HG03196 (cell line): Measurements from ENCODE around the gene CEP41.

Source experiments
- ATAC-seq: cut with Tn5 transposase; IDR thresholded peaks from one replicate; pipeline ENCODE4 v1.9.1; 2021; ENCODE audit not compliant: unreplicated experiment

Gene CEP41, protein sequence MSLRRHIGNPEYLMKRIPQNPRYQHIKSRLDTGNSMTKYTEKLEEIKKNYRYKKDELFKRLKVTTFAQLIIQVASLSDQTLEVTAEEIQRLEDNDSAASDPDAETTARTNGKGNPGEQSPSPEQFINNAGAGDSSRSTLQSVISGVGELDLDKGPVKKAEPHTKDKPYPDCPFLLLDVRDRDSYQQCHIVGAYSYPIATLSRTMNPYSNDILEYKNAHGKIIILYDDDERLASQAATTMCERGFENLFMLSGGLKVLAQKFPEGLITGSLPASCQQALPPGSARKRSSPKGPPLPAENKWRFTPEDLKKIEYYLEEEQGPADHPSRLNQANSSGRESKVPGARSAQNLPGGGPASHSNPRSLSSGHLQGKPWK

DNA sequence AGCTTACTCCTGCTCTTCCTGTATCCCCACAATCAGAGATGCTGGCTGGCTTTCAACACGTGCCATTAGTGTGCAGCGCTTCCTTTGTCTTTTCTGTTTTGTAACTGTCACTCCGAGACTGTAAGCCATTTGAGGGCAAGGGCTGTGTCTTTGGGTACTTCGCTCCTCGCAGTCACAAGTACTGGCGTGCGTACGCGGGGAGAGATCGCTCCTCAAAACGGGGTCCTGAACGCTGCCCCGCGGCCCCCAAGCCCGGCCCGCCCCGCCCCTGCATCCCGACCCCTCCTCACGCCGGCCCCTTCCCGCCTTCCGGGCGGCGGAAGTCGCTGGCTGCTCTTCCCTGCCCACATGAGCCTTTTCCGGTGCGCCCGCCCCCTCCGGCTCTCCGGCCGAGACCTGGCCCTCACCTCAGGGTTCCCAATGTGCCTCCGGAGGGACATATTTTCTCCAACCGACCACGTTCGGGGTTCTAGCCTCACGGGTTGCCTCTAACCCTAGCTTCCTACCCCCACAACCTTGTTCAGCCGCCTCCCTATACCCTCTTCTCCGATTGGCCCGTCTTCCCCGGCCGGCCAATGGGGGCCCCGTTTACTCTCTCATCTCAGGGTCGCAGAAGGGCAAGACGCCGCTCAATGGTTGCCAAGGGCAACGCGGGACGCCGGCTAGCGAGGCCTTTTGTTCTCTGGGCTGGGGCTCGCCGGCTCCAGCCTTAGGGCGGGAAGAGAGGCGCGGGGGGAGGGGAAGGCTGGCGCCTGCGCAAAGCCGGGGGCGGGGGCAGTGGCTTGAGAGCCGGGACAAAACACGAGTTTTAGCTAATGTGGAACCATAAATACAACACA lies at the start of gene CEP41:
CEP41 (minus strand) TSS at position 490 of the 839 bp plus-strand sequence; CDS start at position 440, 50 bp downstream.
- peak; percentile 98 for ATAC-seq

DNA sequence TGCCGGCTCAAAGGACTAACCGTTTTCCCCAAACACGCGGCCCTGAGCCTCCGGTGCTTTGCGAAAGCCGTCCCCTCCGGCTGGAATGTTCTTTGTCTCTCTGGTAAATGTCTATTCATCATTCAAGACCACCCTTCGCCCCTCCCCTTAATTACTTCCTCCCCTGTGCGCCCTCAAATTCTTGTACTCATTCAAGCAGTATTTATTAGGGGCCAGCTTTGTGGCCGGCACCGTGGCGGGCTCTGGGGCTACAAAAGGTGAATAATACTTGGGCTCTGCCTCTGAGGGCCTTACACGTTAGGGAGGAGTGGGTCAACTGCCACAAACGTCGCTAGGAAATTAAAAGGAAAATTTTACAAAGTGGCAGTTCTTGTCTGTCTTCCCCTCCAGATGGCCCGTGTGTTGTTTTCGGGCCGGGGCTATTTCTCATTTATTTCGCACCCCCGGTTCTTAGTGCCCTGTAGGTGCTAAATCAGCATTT lies 49.5 kb upstream of the CEP41 start:
- ATAC-seq: no peak

DNA sequence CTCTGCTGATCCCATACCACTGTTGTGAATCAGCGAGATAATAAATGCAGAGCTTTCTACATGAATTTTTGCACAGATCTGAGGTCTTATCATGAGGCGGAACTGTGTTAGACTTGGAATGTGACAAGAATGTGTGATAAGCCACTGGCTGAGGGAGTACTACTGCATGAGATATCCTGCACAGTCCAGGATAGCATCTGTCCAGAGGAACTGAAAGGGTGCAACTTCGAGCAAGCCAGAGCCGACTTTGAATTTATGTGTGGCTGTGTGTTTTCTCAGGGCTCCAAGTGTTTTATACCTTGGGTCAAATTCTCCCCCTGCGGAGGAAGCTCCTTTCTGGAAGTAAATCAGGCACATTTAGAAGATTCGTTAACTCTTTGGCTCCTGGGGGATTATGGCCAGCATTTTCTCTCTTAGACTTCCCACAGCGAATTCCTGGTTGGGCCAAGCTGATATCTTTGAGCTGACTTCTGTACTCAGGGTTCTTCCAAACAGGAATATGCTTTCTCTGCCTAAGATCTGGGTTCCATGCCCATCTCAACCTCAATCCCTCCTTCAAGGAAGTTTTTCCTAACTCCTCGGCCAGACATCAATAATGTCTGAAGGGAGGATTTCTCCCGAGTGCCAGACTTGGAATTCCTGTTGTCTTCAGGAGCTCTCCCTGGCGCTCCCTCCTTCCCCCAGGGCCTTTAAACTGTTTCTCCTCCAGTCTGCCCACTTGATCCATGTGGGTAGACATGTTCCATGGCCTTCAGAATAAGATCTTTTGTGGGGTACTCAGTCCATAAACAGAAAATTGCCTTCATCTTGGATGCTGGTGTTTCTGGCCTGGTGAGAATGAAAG lies 48.5 kb upstream of the CEP41 start:
- no peak for ATAC-seq

DNA sequence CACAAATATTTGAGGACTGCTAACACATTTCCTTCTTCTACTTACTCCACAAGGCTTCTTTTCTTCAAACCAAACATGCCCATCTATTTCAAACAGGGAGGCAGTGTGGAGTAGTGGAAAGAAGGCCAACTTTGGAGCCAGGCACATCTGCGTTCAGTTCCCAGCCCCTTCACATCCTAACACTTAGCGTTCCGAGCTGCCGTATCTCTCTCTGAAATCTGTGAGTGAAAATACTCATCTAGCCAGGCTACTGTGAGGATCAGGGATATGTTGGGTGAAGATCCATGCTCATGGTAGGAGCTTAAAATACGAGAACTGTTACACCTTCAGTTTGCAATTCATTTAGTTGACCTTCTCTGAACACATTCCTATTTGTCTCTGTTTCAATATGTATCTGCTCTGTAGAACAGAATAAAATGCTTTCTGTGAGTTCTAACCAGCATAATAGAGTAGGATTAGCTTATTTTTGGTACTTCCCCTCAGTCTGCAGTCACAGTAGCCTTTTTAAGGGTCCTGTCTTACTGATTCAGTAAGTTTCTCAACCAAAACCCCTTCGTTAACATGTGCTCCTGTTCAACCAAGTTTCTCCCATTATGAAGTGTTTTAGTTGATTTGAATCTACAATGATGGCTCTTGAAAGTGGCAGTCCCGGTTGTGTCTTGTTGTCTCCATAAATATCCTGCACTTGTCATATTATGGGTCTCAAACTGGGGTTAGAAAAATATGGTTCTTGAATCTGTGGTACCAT lies 47.8 kb upstream of the CEP41 start:
- ATAC-seq: no peak

DNA sequence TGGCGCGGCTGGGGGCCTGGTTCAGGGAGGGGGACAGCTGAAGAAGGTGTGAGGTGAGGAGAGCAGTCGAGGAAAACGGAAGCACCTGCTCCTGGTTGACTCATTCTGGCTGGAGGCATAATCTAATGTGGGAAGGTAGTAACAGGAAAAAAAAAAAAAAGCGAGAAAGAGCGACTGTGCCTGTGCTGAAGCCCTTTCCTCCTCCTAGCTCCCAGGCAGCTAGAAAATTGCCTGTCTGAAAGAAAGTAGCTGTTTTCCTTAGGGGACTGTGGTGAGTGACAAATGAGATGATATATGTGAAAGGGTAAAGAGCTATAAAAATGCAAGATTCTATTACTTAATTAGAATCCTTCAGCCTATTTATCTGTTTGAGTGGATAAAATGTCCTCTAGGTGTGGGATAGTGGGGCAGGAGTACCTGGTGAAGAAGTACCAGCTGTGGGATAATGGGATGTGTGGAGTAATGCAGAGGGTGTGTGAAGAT lies 46.2 kb upstream of the CEP41 start:
- no peak for ATAC-seq

DNA sequence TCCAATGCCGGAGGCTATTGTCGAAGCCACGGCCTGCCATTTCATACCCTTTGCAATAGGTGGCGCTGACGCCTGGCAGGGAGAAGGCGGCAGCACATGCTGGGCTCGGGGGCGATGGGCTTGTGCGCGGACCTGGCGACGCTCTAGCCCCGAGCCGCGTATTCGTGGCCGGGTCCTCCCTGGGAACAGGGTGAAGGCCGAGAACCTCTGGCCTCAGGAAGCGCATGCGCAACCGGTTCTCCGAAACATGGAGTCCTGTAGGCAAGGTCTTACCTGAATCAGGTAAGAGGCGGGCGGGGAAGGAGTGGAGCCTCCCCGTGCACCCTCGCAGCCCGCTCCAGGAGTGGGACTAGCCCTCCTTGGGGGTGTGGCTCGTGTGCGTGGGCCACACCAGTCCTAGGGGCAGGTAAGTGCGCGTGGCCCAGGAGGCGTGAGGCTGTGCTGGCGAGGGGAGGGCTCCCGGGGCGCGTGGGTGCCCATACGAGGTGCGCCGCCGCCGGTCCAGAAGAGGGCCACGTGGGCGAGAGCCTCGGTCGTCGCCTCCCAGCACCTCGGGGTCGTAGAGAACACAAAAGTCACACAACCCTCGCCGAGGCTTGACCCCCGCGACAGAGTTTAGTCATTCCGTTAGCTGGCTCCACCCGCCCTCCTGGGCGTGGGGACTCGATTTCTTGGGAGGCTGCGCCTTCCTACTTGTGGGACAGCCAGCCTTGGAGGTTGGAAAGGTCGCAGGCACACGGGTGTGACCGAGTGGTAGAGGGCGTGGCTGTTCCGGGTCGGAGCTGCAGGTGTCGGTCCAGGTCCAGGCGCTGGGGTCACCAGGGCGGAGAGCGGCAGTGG lies 45.5 kb upstream of the CEP41 start:
- no peak for ATAC-seq

DNA sequence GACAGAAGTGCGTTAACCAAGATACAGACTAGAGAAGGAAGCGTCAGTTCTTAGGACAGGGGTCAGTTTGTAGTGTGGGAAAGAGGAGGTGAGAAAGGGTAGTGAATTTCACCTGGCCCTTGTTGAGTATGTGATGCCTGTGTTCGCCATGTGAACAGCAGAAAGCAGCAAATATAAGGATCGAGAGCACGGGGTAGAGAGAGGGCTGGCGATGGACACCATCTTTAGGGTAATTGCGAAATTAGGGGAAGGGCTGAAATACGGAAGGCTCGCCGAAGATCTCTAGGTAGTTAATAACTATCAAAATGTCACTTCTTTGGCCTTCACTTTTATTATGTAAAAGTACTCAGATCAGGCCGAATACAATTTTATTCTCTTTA lies 44.9 kb upstream of the CEP41 start:
- no peak for ATAC-seq

DNA sequence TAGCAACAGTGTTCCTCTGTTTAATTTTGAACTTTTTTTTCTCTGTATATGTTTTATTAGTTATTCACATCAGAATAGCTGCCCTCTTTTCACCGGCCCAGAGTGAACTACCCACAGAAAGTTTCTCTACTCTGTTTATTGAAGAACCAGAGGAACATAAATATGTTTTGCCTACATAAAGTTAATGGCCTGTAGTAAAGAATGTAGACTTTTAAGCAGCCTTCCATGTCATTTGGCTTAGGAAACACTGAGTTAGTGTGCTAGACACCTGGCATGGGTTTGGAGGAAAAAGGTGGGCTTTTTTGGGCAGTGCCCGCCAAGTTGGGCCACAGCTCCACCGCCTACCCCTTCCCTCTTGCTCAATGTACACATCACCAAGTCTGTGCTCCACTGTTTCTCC lies 42.2 kb upstream of the CEP41 start:
- no peak for ATAC-seq

DNA sequence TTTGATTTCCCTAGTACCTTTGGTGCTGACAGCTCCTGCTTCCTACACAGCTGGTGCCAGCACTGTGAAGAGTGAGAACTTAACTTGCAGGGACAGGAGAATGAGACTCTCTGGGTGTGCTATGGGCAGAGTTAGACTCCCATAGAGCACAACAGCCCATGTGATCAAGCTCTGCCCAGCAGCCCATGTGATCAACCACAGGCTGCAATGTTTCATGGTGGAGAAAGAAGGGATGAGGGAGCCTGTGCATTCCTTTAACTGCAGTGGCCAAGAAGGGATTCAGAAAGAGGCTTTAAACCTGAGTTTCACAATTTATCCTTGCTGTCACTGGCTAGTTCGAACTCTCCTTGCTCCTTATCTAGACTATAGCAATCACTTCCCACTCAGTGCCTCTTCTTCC lies 41.1 kb upstream of the CEP41 start:
- no peak for ATAC-seq

DNA sequence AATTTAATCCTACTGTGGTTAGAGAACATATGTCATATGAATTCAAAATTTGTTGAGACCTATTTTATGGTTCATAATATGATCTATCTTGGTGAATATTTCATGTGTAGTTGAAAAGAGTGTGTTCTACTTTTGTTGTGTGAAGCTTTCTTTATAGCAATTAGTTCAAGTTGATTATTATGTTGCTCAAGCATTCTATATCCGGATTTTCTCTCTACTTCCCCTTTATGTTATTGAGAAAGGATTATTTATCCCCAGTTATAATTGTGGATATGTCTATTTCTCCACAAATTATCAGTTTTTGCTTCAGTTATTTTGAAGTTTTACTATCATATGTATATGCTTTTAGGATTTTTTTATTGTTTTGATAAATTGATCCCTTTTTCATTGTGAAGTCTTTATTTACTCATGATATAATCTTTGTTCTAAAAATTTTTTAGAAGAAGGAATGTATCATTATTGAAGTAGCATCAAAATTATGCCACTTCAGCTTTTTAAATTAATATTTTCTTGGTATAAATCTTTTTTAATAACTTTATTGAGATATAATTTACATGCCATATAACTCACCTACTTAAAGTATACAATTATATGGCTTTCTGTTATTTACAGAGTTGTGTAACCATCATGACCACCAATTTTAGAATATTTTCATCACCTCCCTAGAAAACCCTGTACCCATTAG lies 39.0 kb upstream of the CEP41 start:
- no peak for ATAC-seq

DNA sequence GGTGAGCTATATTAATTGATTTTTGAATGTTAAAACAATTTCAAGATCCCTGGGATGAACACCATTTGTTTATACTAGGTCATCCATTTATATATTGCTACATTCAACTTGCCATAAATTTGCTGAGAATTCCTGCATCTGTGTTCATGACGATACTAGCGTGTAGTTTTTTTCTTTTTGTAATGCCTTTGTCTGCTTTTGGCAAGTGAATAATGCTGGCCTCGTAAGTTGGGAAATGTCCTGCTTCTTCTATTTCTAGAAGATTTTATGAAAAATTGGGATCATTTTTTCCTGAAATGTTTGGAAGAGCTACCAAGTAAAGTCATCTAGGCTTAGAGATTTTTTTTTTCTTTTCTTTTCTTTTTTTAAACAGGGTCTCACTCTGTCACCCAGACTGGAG lies 38.2 kb upstream of the CEP41 start:
- no peak for ATAC-seq

DNA sequence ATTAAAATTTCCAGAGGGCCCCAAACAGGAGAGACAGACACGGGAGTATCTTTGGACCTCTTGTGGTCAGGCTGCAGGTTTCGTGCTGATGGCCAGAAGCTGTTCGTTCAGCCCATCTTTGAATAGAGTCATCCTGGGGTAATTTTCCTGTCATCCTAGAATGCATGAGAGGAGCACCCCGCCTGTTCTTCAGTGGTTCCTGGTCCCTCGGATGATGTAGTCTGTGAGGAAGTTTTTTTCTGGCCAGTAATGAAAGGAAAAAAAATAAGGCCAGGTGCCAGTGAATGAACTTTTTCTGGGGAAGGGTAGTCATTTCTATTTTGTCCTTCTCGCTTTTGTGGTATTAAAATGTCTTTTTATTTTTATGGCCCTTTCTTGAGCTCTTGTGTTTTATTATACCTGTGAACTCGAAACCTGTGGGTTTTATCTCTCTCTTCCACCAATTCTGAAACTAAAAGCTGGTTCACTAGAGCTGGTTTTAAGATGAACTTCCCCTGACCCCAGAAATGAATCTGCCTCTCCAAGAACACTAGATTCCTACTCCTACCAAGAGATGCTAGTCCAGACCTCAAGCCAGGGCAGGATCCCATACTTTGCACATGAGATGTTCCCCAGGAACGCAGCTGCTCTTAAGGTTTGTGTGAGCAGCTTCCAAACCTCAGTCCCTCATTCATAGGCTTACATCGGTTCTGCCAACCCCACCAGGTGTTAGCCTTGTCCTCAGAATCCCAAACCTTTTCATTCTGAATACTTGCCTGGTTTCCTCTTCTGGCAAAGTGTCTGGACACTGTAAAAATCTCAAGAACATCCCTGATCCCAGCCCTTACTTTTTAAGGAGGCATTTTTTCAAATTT lies 35.7 kb upstream of the CEP41 start:
- peak; percentile 89 for ATAC-seq

DNA sequence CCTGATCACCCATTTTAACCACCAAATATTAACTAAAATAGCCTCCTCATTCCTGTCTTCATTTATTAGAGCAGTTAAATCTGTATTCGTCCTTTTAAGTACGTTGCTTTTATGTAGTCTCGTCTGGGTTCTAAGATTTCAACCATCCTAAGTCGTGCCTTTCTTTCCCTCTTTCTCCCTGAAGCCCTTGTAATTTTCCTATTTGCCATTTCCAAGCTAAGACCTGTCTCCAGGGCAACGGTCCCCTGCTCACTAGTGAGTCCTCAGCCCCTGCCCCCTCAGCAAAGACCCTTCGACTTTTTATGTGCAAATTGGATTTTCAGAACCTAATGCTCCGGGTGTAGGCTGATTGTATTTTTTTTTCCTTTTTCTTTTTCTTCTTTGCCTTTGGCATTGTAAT lies 35.0 kb upstream of the CEP41 start:
- ATAC-seq: no peak

DNA sequence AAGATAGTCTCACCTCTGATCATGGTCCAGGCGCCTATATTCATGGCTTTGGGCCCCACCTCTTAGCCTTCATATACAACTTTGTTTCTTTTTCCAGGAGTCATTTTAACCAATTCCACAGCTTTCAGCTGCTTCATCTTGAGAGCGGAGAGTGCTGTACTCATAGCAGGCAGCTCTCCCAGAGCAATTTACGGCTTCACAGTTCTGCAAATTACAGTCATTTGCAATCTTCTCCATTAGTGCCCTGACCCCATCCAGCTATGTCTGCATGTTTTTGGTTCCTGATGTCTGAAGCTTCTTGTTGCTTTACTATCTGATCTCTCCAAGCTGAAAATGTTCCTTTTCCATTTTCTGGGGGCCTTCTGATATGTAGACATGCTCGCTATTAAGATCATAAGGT lies 33.1 kb upstream of the CEP41 start:
- no peak for ATAC-seq

DNA sequence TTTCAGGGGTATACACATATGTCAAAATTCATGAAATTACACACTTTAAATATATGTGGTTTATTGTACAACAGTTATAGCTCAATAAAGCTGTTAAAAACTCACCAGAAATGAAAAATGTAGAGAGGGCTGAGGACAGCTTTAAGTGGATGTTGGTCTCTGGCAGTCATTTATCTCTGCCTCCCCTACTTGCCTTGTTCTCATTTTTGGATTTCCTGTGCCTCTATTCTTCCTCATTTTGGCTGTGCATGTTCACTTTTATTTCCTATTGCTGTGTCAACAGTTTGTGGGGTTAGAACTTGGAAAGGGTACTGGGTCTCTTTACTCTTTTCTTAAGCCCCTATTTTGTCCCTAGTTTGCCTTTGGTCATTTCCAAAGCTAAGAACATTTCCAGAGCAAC lies 32.5 kb upstream of the CEP41 start:
- ATAC-seq: no peak

DNA sequence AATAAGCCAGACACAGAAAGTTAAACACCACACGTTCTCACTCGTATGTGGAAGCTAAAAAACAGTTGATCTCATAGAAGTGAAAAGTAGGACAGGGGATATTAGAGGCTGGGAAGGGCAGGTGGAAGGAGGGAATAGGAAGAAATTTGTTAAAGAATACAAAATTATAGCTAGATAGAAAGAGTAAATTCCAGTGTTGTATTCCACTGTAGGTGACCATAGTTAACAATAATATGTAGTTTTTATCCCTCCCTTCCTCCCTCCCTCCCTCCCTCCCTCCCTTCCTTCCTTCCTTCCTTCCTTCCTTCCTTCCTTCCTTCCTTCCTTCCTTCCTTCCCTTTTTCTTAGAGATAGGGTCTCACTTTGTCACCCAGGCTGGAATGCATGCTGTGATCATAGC lies 31.2 kb upstream of the CEP41 start:
- ATAC-seq: no peak

DNA sequence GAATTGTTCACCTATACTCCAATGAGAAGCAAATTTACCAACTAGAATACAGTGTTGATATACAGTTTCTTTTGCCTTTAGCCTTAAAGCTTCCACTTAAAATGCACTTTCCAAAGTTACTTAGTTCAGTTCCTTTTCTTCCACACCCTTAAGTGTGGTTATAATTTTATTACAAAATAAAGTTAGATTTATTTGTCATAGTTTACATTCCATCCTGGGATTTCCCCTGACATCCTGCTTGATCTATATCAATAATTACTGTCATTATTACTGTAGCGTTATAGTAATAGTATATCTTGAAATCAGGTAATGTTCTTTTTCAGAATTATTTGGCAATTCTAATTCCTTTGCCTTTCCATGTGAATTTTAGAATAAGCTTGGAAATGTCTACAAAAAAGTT lies 27.8 kb upstream of the CEP41 start:
- ATAC-seq: no peak
